ENCODE data around the gene KRTAP19-5.

DNA sequence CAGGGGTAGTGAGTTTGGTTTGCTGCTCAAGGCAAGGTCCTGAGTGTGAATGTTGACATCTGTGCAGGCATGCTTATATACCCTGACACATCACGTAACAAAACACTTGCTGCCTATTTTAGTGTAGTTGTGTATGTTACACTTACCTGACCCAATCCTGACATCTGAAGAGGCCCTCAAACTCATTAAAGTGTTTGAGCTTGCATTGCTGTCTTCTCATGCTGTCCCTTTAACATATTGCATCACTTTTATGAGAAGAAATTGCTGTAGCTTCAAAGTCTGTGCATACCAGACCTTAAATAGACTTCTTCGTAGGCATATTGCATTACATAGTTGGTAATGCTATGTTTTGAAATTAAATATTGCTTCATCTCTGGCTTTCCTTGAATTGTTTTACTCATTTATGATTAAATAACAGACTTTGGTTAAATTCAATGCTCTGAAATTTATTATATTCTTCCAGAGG is 9.9 kb downstream of the KRTAP19-5 start, which contains the start of gene KRTAP19-3:
- no peak for TF ChIP-seq CTCF (IDR thresholded peaks at IDR 0.05)
- TF ChIP-seq POLR2A (IDR thresholded peaks at IDR 0.05), result no peak

Measured in heart left ventricle (tissue), 13 donors.